ENCODE measurements around the gene CCDC85C. TPM values are rescaled to one million over a fixed set of nuclear protein-coding genes. Genes with fewer than 3 reads are reported as not detected.
A peak's percentile ranks its signal among the peaks of the same experiment; 100 is the strongest.

CCDC85C gene
- total RNA-seq, 2 experiments from 2014 or later = 11.3 to 12.7 TPM

- H3K4me1 Mint-ChIP-seq (ENCODE audit: low read depth) = peaks cover 2% of the 10 kb centered on the region
- no peaks in the 10 kb centered on the region for H3K36me3 Mint-ChIP-seq (ENCODE audit: low read depth)
- no peaks in the 10 kb centered on the region for H3K27me3 Mint-ChIP-seq (ENCODE audit: low read depth)
- CTCF ChIA-PET = interaction anchor here (0.9 kb wide), 1 partner anchor 79 kb away, joined by 3 read pairs; no protein-coding TSS in a partner anchor
- H3K9me3 Mint-ChIP-seq = no peaks in the 10 kb centered on the region
- no peak for DNase-seq
- intact Hi-C loops (cut with micrococcal nuclease) = no loop called here
- no peak overlapping the region for H3K27ac Mint-ChIP-seq
- H3K4me3 Mint-ChIP-seq = no peak overlapping the region
Measured at GRCh38 chr14:99548871-99549515, 55.0 kb downstream of the CCDC85C start.

GRCh38 chr14:99548255-99548654, 55.8 kb downstream of the CCDC85C start:
- no peaks in the 10 kb centered on the region for H3K9me3 Mint-ChIP-seq
- no peak overlapping the region for H3K4me3 Mint-ChIP-seq
- CTCF ChIA-PET = interaction anchor here (0.9 kb wide), 1 partner anchor 80 kb away, joined by 3 read pairs; no protein-coding TSS in a partner anchor
- H3K27me3 Mint-ChIP-seq (ENCODE audit: low read depth) = no peaks in the 10 kb centered on the region
- intact Hi-C loops (cut with micrococcal nuclease) = no loop called here
- DNase-seq = no peak
- no peak overlapping the region for H3K27ac Mint-ChIP-seq
- H3K4me1 Mint-ChIP-seq (ENCODE audit: low read depth) = peaks cover 2% of the 10 kb centered on the region
- H3K36me3 Mint-ChIP-seq (ENCODE audit: low read depth) = no peaks in the 10 kb centered on the region

GRCh38 chr14:99546234-99546879, 57.6 kb downstream of the CCDC85C start:
- DNase-seq = no peak
- no peaks in the 10 kb centered on the region for H3K9me3 Mint-ChIP-seq
- no peak overlapping the region for H3K27ac Mint-ChIP-seq
- no peak overlapping the region for H3K4me3 Mint-ChIP-seq
- no peaks in the 10 kb centered on the region for H3K27me3 Mint-ChIP-seq (ENCODE audit: low read depth)
- intact Hi-C loops (cut with micrococcal nuclease) = no loop called here
- H3K4me1 Mint-ChIP-seq (ENCODE audit: low read depth) = peaks cover 4% of the 10 kb centered on the region
- no peaks in the 10 kb centered on the region for H3K36me3 Mint-ChIP-seq (ENCODE audit: low read depth)
- CTCF ChIA-PET = no interaction called here

GRCh38 chr14:99545586-99545985, 58.4 kb downstream of the CCDC85C start:
- intact Hi-C loops (cut with micrococcal nuclease) = no loop called here
- H3K4me3 Mint-ChIP-seq = no peak overlapping the region
- H3K36me3 Mint-ChIP-seq (ENCODE audit: low read depth) = no peaks in the 10 kb centered on the region
- DNase-seq = no peak
- H3K27ac Mint-ChIP-seq = no peak overlapping the region
- no peaks in the 10 kb centered on the region for H3K27me3 Mint-ChIP-seq (ENCODE audit: low read depth)
- peaks cover 4% of the 10 kb centered on the region for H3K4me1 Mint-ChIP-seq (ENCODE audit: low read depth)
- no peaks in the 10 kb centered on the region for H3K9me3 Mint-ChIP-seq
- CTCF ChIA-PET = no interaction called here

- CTCF ChIA-PET = no interaction called here
- H3K4me1 Mint-ChIP-seq (ENCODE audit: low read depth) = peaks cover 3% of the 10 kb centered on the region
- no peaks in the 10 kb centered on the region for H3K36me3 Mint-ChIP-seq (ENCODE audit: low read depth)
- H3K9me3 Mint-ChIP-seq = no peaks in the 10 kb centered on the region
- intact Hi-C loops (cut with micrococcal nuclease) = no loop called here
- no peak for DNase-seq
- no peaks in the 10 kb centered on the region for H3K27me3 Mint-ChIP-seq (ENCODE audit: low read depth)
- no peak overlapping the region for H3K4me3 Mint-ChIP-seq
- no peak overlapping the region for H3K27ac Mint-ChIP-seq
Measured at GRCh38 chr14:99544991-99545390, 59.0 kb downstream of the CCDC85C start.

- intact Hi-C loops (cut with micrococcal nuclease) = no loop called here
- H3K4me1 Mint-ChIP-seq (ENCODE audit: low read depth) = peaks cover 3% of the 10 kb centered on the region
- H3K27ac Mint-ChIP-seq = no peak overlapping the region
- no peaks in the 10 kb centered on the region for H3K36me3 Mint-ChIP-seq (ENCODE audit: low read depth)
- no peak for DNase-seq
- H3K27me3 Mint-ChIP-seq (ENCODE audit: low read depth) = no peaks in the 10 kb centered on the region
- H3K4me3 Mint-ChIP-seq = no peak overlapping the region
- H3K9me3 Mint-ChIP-seq = no peaks in the 10 kb centered on the region
- CTCF ChIA-PET = interaction anchor here (0.8 to 1.4 kb wide), 2 partner anchors 84 to 276 kb away, joined by 3 read pairs; no protein-coding TSS in a partner anchor
Measured at GRCh38 chr14:99543985-99544384, 60.0 kb downstream of the CCDC85C start.

- Mint-ChIP-seq H3K9me3 (no peaks in the 10 kb centered on the region), H3K27ac (no peak overlapping the region), H3K4me1 (ENCODE audit: low read depth) (peaks cover 3% of the 10 kb centered on the region), H3K27me3 (ENCODE audit: low read depth) (no peaks in the 10 kb centered on the region), H3K36me3 (ENCODE audit: low read depth) (no peaks in the 10 kb centered on the region), H3K4me3 (no peak overlapping the region)
- CTCF ChIA-PET = interaction anchor here (0.8 to 1.4 kb wide), 2 partner anchors 85 to 277 kb away, joined by 3 read pairs; no protein-coding TSS in a partner anchor
- no peak for DNase-seq
- intact Hi-C loops (cut with micrococcal nuclease) = no loop called here
Measured at GRCh38 chr14:99543370-99543769, 60.6 kb downstream of the CCDC85C start.

- no peak for DNase-seq
- CTCF ChIA-PET = no interaction called here
- Mint-ChIP-seq H3K4me1 (ENCODE audit: low read depth) (peaks cover 3% of the 10 kb centered on the region), H3K36me3 (ENCODE audit: low read depth) (no peaks in the 10 kb centered on the region), H3K4me3 (no peak overlapping the region), H3K9me3 (no peaks in the 10 kb centered on the region), H3K27me3 (ENCODE audit: low read depth) (no peaks in the 10 kb centered on the region), H3K27ac (no peak overlapping the region)
- intact Hi-C loops (cut with micrococcal nuclease) = no loop called here
Measured at GRCh38 chr14:99542566-99542965, 61.4 kb downstream of the CCDC85C start.

GRCh38 chr14:99541677-99542470, 62.1 kb downstream of the CCDC85C start:
- no peaks in the 10 kb centered on the region for H3K36me3 Mint-ChIP-seq (ENCODE audit: low read depth)
- CTCF ChIA-PET = no interaction called here
- peak; percentile 18 for DNase-seq

GRCh38 chr14:99541211-99541610, 62.8 kb downstream of the CCDC85C start:
- no peak for DNase-seq
- H3K9me3 Mint-ChIP-seq = no peaks in the 10 kb centered on the region
- no peak overlapping the region for H3K4me3 Mint-ChIP-seq
- H3K27me3 Mint-ChIP-seq (ENCODE audit: low read depth) = no peaks in the 10 kb centered on the region
- CTCF ChIA-PET = interaction anchor here (0.8 kb wide), 1 partner anchor 359 kb away, joined by 3 read pairs; no protein-coding TSS in a partner anchor
- intact Hi-C loops (cut with micrococcal nuclease) = no loop called here
- no peak overlapping the region for H3K27ac Mint-ChIP-seq
- H3K36me3 Mint-ChIP-seq (ENCODE audit: low read depth) = no peaks in the 10 kb centered on the region
- H3K4me1 Mint-ChIP-seq (ENCODE audit: low read depth) = peaks cover 3% of the 10 kb centered on the region

More at GRCh38 chr14:99541677-99542470, 62.1 kb downstream of the CCDC85C start:
- intact Hi-C loops (cut with micrococcal nuclease) = no loop called here
- Mint-ChIP-seq H3K4me1 (ENCODE audit: low read depth) (peaks cover 3% of the 10 kb centered on the region), H3K27ac (no peak overlapping the region), H3K9me3 (no peaks in the 10 kb centered on the region), H3K4me3 (no peak overlapping the region), H3K27me3 (ENCODE audit: low read depth) (no peaks in the 10 kb centered on the region)

GRCh38 chr14:99540196-99541032, 63.6 kb downstream of the CCDC85C start:
- Mint-ChIP-seq H3K9me3 (no peaks in the 10 kb centered on the region), H3K4me1 (ENCODE audit: low read depth) (peaks cover 3% of the 10 kb centered on the region), H3K36me3 (ENCODE audit: low read depth) (no peaks in the 10 kb centered on the region), H3K4me3 (no peak overlapping the region), H3K27ac (no peak overlapping the region), H3K27me3 (ENCODE audit: low read depth) (no peaks in the 10 kb centered on the region)
- DNase-seq = no peak
- CTCF ChIA-PET = interaction anchor here (0.8 kb wide), 1 partner anchor 360 kb away, joined by 3 read pairs; no protein-coding TSS in a partner anchor
- intact Hi-C loops (cut with micrococcal nuclease) = no loop called here

- no peaks in the 10 kb centered on the region for H3K9me3 Mint-ChIP-seq
- no peaks in the 10 kb centered on the region for H3K27me3 Mint-ChIP-seq (ENCODE audit: low read depth)
- CTCF ChIA-PET = no interaction called here
- H3K4me3 Mint-ChIP-seq = no peak overlapping the region
- H3K27ac Mint-ChIP-seq = no peak overlapping the region
- peaks cover 3% of the 10 kb centered on the region for H3K4me1 Mint-ChIP-seq (ENCODE audit: low read depth)
- intact Hi-C loops (cut with micrococcal nuclease) = no loop called here
- no peaks in the 10 kb centered on the region for H3K36me3 Mint-ChIP-seq (ENCODE audit: low read depth)
- DNase-seq = no peak
Measured at GRCh38 chr14:99539491-99539890, 64.5 kb downstream of the CCDC85C start.

Data from activated naive CD4-positive, alpha-beta T cell treated with anti-CD3 and anti-CD28 coated beads for 36 hours (primary cell).